Sigmoid colon (tissue), 3 donors: ENCODE data around the gene PELI2.

Source experiments
- POLR2A ChIP-seq, 2 donors: fragments of 450-650 bp; IDR thresholded peaks; one replicate each; pipeline ENCODE4 v1.6.1; 2016; ENCODE audit warnings: antibody characterized with exemption in 2 of 2, mild to moderate bottlenecking in 2 of 2, moderate library complexity in 2 of 2
- TF ChIP-seq, protein P1 (sequence below), 4 experiments: fragments of 450-650 bp in 3 of 4; fragments of 200-600 bp in 1 of 4; IDR thresholded peaks; one replicate each; pipeline ENCODE4 v1.5.1; 2016 to 2019; ENCODE audit warnings: antibody characterized with exemption in 4 of 4, mild to moderate bottlenecking in 3 of 4, moderate library complexity in 2 of 4

DNA sequence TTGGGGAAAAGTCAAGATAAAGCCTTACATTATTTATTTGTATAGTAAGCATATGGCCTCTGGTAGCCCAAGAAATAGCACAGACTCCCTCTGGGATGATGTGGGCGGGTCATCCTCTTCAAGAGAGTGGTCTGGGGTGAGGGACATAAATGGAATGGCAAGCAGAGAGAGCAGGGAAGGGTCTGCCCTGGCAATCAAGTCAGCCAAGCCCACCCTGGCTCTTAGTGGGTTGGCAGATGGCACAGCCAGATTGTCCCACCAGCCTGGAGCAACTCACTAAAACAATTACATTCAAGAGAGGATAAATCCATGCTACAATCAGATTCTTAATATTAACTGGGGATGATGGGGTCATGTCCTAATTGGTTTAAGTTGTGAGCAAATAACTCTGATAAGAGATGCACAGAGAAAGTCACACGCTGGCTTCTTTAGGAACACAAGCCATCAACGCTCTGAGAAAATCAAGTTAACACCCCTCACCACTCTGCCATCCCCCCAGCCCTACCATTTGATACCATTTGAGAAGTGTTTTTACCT is 2.8 kb upstream of the PELI2 start:
- no peak for TF ChIP-seq POLR2A (IDR thresholded peaks at IDR 0.05)
- TF ChIP-seq, protein P1, sequence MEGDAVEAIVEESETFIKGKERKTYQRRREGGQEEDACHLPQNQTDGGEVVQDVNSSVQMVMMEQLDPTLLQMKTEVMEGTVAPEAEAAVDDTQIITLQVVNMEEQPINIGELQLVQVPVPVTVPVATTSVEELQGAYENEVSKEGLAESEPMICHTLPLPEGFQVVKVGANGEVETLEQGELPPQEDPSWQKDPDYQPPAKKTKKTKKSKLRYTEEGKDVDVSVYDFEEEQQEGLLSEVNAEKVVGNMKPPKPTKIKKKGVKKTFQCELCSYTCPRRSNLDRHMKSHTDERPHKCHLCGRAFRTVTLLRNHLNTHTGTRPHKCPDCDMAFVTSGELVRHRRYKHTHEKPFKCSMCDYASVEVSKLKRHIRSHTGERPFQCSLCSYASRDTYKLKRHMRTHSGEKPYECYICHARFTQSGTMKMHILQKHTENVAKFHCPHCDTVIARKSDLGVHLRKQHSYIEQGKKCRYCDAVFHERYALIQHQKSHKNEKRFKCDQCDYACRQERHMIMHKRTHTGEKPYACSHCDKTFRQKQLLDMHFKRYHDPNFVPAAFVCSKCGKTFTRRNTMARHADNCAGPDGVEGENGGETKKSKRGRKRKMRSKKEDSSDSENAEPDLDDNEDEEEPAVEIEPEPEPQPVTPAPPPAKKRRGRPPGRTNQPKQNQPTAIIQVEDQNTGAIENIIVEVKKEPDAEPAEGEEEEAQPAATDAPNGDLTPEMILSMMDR (IDR thresholded peaks at IDR 0.05): no peak
